Common myeloid progenitor, CD34-positive (primary cell): ENCODE results near the gene MEGF6.

Experiments used
- CTCF ChIA-PET: fragments of 350-600 bp; sonication (Branson Sonifier 250); formaldehyde crosslinking; loops from one replicate; lab custom pipeline; 2021; ENCODE audit warnings: antibody characterized with exemption; lab: Charles Lee
- POLR2A ChIA-PET: fragments of 350-600 bp; sonication (Branson Sonifier 250); formaldehyde crosslinking; loops from one replicate; lab custom pipeline; 2021; ENCODE audit warnings: antibody characterized with exemption; lab: Charles Lee
- DNase-seq, 3 donors: peaks; one replicate each; pipeline versions ENCODE4 v3.0.0 to v3.0.0-alpha.2; 2013
- H3K27ac ChIP-seq, 2 experiments: 1 replicate in 1 of 2; 2 replicates in 1 of 2; pipeline ENCODE4 v1.7.0; 2013; ENCODE audit warnings: inconsistent platforms in 2 of 2, low read length in 2 of 2, mild to moderate bottlenecking in 2 of 2, low read depth in 1 of 2, moderate library complexity in 1 of 2; ENCODE audit not compliant: severe bottlenecking in 2 of 2, insufficient read depth in 1 of 2, poor library complexity in 1 of 2
- H3K27me3 ChIP-seq, 5 experiments: replicated peaks in 2 of 5; 1 replicate in 3 of 5; 2 replicates in 2 of 5; pipeline versions ENCODE4 v1.6.1 to v1.7.0; 2013; ENCODE audit warnings: low read length in 4 of 5, mild to moderate bottlenecking in 2 of 5, moderate library complexity in 2 of 5, inconsistent platforms in 1 of 5; ENCODE audit not compliant: insufficient read depth in 5 of 5, control insufficient read depth in 4 of 5
- H3K36me3 ChIP-seq, 4 experiments: 1 replicate in 2 of 4; 2 replicates in 2 of 4; pipeline versions ENCODE4 v1.6.1 to v1.7.0; 2013; ENCODE audit warnings: low read length in 3 of 4, control low read depth in 1 of 4, mild to moderate bottlenecking in 1 of 4; ENCODE audit not compliant: control insufficient read depth in 4 of 4, insufficient read depth in 4 of 4
- H3K4me1 ChIP-seq, 4 experiments: 1 replicate in 3 of 4; 2 replicates in 1 of 4; pipeline versions ENCODE4 v1.6.1 to v1.7.1; 2013; ENCODE audit warnings: low read length in 3 of 4, mild to moderate bottlenecking in 3 of 4, control low read depth in 1 of 4, inconsistent platforms in 1 of 4, moderate library complexity in 1 of 4; ENCODE audit not compliant: control insufficient read depth in 4 of 4, insufficient read depth in 4 of 4; ENCODE audit errors: control extremely low read depth in 1 of 4
- H3K4me3 ChIP-seq, 7 experiments: 1 replicate in 4 of 7; 2 replicates in 3 of 7; pipeline versions ENCODE4 v1.5.1 to v1.7.0; 2013; ENCODE audit warnings: mild to moderate bottlenecking in 7 of 7, low read length in 6 of 7, moderate library complexity in 6 of 7, inconsistent platforms in 2 of 7, low read depth in 2 of 7, control low read depth in 1 of 7; ENCODE audit not compliant: insufficient read depth in 4 of 7, control insufficient read depth in 1 of 7; ENCODE audit errors: extremely low read depth in 1 of 7
- H3K9me3 ChIP-seq, 5 experiments: 1 replicate in 4 of 5; 2 replicates in 1 of 5; pipeline versions ENCODE4 v1.6.1 to v1.7.1; 2013; ENCODE audit warnings: low read length in 4 of 5, mild to moderate bottlenecking in 2 of 5, inconsistent platforms in 1 of 5, low read depth in 1 of 5, moderate library complexity in 1 of 5; ENCODE audit not compliant: control insufficient read depth in 4 of 5, insufficient read depth in 2 of 5; ENCODE audit errors: control extremely low read depth in 1 of 5
- WGBS: methylation state at CpG from one replicate; pipeline ENCODE4 v1.1.5; 2013; ENCODE audit not compliant: insufficient coverage; 5-methylcytosine and 5-hydroxymethylcytosine counted together

The MEGF6 gene

GRCh38 chr1:3505161-3505560 lies 106.1 kb downstream of the MEGF6 start:
- ChIA-PET CTCF (interaction anchor here (1.9 kb wide), 1 partner anchor 13 kb away, joined by 4 read pairs; no protein-coding TSS in a partner anchor), POLR2A (no interaction called here)
- Histone ChIP-seq H3K4me1 (no peaks in the 10 kb centered on the region), H3K4me3 (no peak overlapping the region), H3K27me3 (no peaks in the 10 kb centered on the region), H3K27ac (no peak overlapping the region), H3K36me3 (peaks cover 0 to 72% (median 15%) of the 10 kb centered on the region in 4 experiments), H3K9me3 (no peaks in the 10 kb centered on the region)
- no peak for DNase-seq
- WGBS = 97% methylated on average over 14 of the region's 20 CpGs

GRCh38 chr1:3504822-3505153 lies 106.5 kb downstream of the MEGF6 start:
- H3K36me3 ChIP-seq = peaks cover 0 to 76% (median 16%) of the 10 kb centered on the region in 4 experiments
- ChIA-PET CTCF (interaction anchor here (1.9 kb wide), 1 partner anchor 12 kb away, joined by 4 read pairs; no protein-coding TSS in a partner anchor), POLR2A (no interaction called here)
- DNase-seq = no peak
- no peak overlapping the region for H3K4me3 ChIP-seq
- no peaks in the 10 kb centered on the region for H3K27me3 ChIP-seq
- H3K27ac ChIP-seq = no peak overlapping the region
- H3K4me1 ChIP-seq = no peaks in the 10 kb centered on the region
- WGBS = 97% methylated on average over 7 of the region's 7 CpGs
- H3K9me3 ChIP-seq = no peaks in the 10 kb centered on the region

GRCh38 chr1:3504151-3504821 lies 107.0 kb downstream of the MEGF6 start:
- Histone ChIP-seq H3K27me3 (no peaks in the 10 kb centered on the region), H3K4me3 (no peak overlapping the region), H3K9me3 (no peaks in the 10 kb centered on the region), H3K36me3 (peaks cover 0 to 81% (median 19%) of the 10 kb centered on the region in 4 experiments), H3K27ac (no peak overlapping the region), H3K4me1 (no peaks in the 10 kb centered on the region)
- DNase-seq = no peak
- WGBS = 93% methylated on average over 26 of the region's 31 CpGs
- ChIA-PET CTCF (interaction anchor here (0.8 to 1.9 kb wide), 2 partner anchors 12 to 18 kb away, joined by 3 to 4 read pairs; no protein-coding TSS in a partner anchor), POLR2A (no interaction called here)

GRCh38 chr1:3503525-3503886 lies 107.8 kb downstream of the MEGF6 start:
- H3K27ac ChIP-seq = no peak overlapping the region
- H3K9me3 ChIP-seq = no peaks in the 10 kb centered on the region
- WGBS = 98% methylated on average over 8 of the region's 8 CpGs
- ChIA-PET POLR2A (no interaction called here), CTCF (interaction anchor here (0.8 to 1.9 kb wide), 2 partner anchors 11 to 17 kb away, joined by 3 to 4 read pairs; no protein-coding TSS in a partner anchor)
- peaks cover 0 to 83% (median 22%) of the 10 kb centered on the region in 4 experiments for H3K36me3 ChIP-seq
- no peaks in the 10 kb centered on the region for H3K27me3 ChIP-seq
- H3K4me1 ChIP-seq = no peaks in the 10 kb centered on the region
- H3K4me3 ChIP-seq = no peak overlapping the region
- DNase-seq = no peak

GRCh38 chr1:3502641-3503524 lies 108.4 kb downstream of the MEGF6 start:
- H3K27me3 ChIP-seq = no peaks in the 10 kb centered on the region

GRCh38 chr1:3501856-3502640 lies 109.3 kb downstream of the MEGF6 start:
- CTCF ChIA-PET = interaction anchor here (1.1 to 1.8 kb wide), 3 partner anchors 11 to 62 kb away, joined by 3 to 5 read pairs (median 4); no protein-coding TSS in a partner anchor
- Histone ChIP-seq H3K4me3 (no peak overlapping the region), H3K36me3 (peaks cover 0 to 78% (median 18%) of the 10 kb centered on the region in 4 experiments), H3K27ac (no peak overlapping the region), H3K4me1 (no peaks in the 10 kb centered on the region), H3K27me3 (no peaks in the 10 kb centered on the region), H3K9me3 (no peaks in the 10 kb centered on the region)
- 93% methylated on average over 21 of the region's 26 CpGs for WGBS
- peak; percentile 51 to 62 (median 53) for DNase-seq
- POLR2A ChIA-PET = no interaction called here

More at GRCh38 chr1:3502641-3503524, 108.4 kb downstream of the MEGF6 start:
- peaks cover 0 to 81% (median 22%) of the 10 kb centered on the region in 4 experiments for H3K36me3 ChIP-seq
- DNase-seq = no peak
- H3K4me1 ChIP-seq = no peaks in the 10 kb centered on the region
- CTCF ChIA-PET = interaction anchor here (1.4 to 1.8 kb wide), 2 partner anchors 12 to 62 kb away, joined by 4 to 5 read pairs; no protein-coding TSS in a partner anchor
- no peak overlapping the region for H3K27ac ChIP-seq
- 98% methylated on average over 19 of the region's 22 CpGs for WGBS
- POLR2A ChIA-PET = no interaction called here
- H3K9me3 ChIP-seq = no peaks in the 10 kb centered on the region
- no peak overlapping the region for H3K4me3 ChIP-seq
